GM18517 (cell line): Measurements from ENCODE around the gene SUOX.
"Not testable (repeated sequence)": the region's sequence is repeated elsewhere in the genome, so short reads cannot be mapped to it uniquely, and the experiment has no call there.

Source experiments
- ATAC-seq: cut with Tn5 transposase; IDR thresholded peaks from one replicate; pipeline ENCODE4 v1.9.1; 2021; ENCODE audit warnings: mild to moderate bottlenecking, moderate library complexity; ENCODE audit not compliant: unreplicated experiment

Gene SUOX

GRCh38 chr12:55982319-55982936, 14.6 kb upstream of the SUOX start:
- ATAC-seq = no peak

- ATAC-seq = no peak
Measured at GRCh38 chr12:55983232-55983842, 13.7 kb upstream of the SUOX start.

- ATAC-seq = no peak
Measured at GRCh38 chr12:55984861-55985260, 12.2 kb upstream of the SUOX start.

GRCh38 chr12:55985341-55985740, 11.7 kb upstream of the SUOX start:
- ATAC-seq = no peak

GRCh38 chr12:55985976-55986375, 11.1 kb upstream of the SUOX start:
- not testable (repeated sequence) for ATAC-seq

GRCh38 chr12:55991110-55991509, 6.0 kb upstream of the SUOX start:
- ATAC-seq = no peak

GRCh38 chr12:55993230-55993853, 3.7 kb upstream of the SUOX start:
- ATAC-seq = no peak

GRCh38 chr12:55995366-55995765, 1.7 kb upstream of the SUOX start:
- no peak for ATAC-seq

GRCh38 chr12:55996201-55996714, 818 bp upstream of the SUOX start:
- ATAC-seq = no peak

- ATAC-seq = no peak
Measured at GRCh38 chr12:55997535-55997859, 421 bp downstream of the SUOX start.

GRCh38 chr12:55999522-55999921, 2.4 kb downstream of the SUOX start:
- ATAC-seq = not testable (repeated sequence)

GRCh38 chr12:55999999-56000540, 3.0 kb downstream of the SUOX start:
- ATAC-seq = not testable (repeated sequence)

GRCh38 chr12:56001487-56002100, 4.5 kb downstream of the SUOX start:
- no peak for ATAC-seq

GRCh38 chr12:56003376-56003775, 6.3 kb downstream of the SUOX start:
- not testable (repeated sequence) for ATAC-seq

- ATAC-seq = no peak
Measured at GRCh38 chr12:56004211-56004610, 7.1 kb downstream of the SUOX start.

GRCh38 chr12:56007564-56008559, 10.8 kb downstream of the SUOX start:
- no peak for ATAC-seq

GRCh38 chr12:56010111-56010570, 13.1 kb downstream of the SUOX start:
- no peak for ATAC-seq

- no peak for ATAC-seq
Measured at GRCh38 chr12:56011509-56012090, 14.5 kb downstream of the SUOX start.

- no peak for ATAC-seq
Measured at GRCh38 chr12:56013482-56013881, 16.4 kb downstream of the SUOX start.

GRCh38 chr12:56014205-56014604, 17.1 kb downstream of the SUOX start:
- no peak for ATAC-seq
